GM23248 (cell line): ENCODE data around the gene PSEN2.
"Not testable (repeated sequence)": the region's sequence is repeated elsewhere in the genome, so short reads cannot be mapped to it uniquely, and the experiment has no call there.

Experiments
- EZH2 ChIP-seq: fragments of 200-600 bp; sonication (generic); IDR thresholded peaks from 2 replicates; pipeline ENCODE4 v1.6.1; 2018; ENCODE audit warnings: antibody characterized with exemption, mild to moderate bottlenecking; ENCODE audit not compliant: insufficient read depth, poor library complexity, severe bottlenecking
- EZH2phosphoT487 ChIP-seq: fragments of 200-600 bp; sonication (generic); IDR thresholded peaks from 2 replicates; pipeline ENCODE4 v1.6.1; 2018; ENCODE audit warnings: antibody characterized with exemption, moderate library complexity, mild to moderate bottlenecking, low read depth; ENCODE audit not compliant: insufficient read depth

- TF ChIP-seq EZH2, EZH2phosphoT487: not testable (repeated sequence)
Observed at GRCh38 chr1:226854548-226854947, 15.9 kb upstream of the PSEN2 start.
